ENCODE measurements around the gene LDB2.

DNA sequence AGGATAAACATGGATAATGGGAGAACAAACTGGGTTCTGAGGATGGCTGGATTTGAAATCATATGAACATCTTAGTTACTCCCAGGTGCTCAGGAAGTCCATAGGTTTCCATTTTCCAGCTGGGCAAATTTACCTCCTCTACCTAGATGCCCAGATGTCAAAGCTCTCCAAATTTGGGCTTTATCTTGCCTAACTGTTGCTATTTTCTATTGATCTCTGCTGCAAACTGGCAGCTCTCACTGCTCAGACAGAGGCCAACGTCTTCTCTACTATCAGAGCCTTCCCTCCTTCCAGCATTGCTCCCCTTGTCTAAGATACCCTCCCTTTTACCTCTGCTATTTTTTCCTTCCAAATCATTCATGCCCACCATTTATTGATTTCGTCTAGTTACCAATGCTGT, 62.1 kb downstream of the LDB2 start:
- TF ChIP-seq, protein P1, sequence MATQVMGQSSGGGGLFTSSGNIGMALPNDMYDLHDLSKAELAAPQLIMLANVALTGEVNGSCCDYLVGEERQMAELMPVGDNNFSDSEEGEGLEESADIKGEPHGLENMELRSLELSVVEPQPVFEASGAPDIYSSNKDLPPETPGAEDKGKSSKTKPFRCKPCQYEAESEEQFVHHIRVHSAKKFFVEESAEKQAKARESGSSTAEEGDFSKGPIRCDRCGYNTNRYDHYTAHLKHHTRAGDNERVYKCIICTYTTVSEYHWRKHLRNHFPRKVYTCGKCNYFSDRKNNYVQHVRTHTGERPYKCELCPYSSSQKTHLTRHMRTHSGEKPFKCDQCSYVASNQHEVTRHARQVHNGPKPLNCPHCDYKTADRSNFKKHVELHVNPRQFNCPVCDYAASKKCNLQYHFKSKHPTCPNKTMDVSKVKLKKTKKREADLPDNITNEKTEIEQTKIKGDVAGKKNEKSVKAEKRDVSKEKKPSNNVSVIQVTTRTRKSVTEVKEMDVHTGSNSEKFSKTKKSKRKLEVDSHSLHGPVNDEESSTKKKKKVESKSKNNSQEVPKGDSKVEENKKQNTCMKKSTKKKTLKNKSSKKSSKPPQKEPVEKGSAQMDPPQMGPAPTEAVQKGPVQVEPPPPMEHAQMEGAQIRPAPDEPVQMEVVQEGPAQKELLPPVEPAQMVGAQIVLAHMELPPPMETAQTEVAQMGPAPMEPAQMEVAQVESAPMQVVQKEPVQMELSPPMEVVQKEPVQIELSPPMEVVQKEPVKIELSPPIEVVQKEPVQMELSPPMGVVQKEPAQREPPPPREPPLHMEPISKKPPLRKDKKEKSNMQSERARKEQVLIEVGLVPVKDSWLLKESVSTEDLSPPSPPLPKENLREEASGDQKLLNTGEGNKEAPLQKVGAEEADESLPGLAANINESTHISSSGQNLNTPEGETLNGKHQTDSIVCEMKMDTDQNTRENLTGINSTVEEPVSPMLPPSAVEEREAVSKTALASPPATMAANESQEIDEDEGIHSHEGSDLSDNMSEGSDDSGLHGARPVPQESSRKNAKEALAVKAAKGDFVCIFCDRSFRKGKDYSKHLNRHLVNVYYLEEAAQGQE (IDR thresholded peaks at IDR 0.05; ENCODE audit: low read depth): no peak
- TF ChIP-seq FOXM1 (IDR thresholded peaks at IDR 0.05; ENCODE audit: borderline replicate concordance, low read depth): no peak
